Panc1 (cell line): ENCODE data around the gene FAM228B.

Source experiments
- POLR2AphosphoS5 ChIP-seq: IDR thresholded peaks from 2 replicates; pipeline ENCODE4 v1.6.1; 2012; ENCODE audit warnings: mild to moderate bottlenecking, low read depth, low read length, moderate library complexity
- TF ChIP-seq, protein P1 (sequence below): fragments of 450-650 bp; IDR thresholded peaks from 2 replicates; pipeline ENCODE4 v1.5.1; 2017; ENCODE audit warnings: mild to moderate bottlenecking

DNA sequence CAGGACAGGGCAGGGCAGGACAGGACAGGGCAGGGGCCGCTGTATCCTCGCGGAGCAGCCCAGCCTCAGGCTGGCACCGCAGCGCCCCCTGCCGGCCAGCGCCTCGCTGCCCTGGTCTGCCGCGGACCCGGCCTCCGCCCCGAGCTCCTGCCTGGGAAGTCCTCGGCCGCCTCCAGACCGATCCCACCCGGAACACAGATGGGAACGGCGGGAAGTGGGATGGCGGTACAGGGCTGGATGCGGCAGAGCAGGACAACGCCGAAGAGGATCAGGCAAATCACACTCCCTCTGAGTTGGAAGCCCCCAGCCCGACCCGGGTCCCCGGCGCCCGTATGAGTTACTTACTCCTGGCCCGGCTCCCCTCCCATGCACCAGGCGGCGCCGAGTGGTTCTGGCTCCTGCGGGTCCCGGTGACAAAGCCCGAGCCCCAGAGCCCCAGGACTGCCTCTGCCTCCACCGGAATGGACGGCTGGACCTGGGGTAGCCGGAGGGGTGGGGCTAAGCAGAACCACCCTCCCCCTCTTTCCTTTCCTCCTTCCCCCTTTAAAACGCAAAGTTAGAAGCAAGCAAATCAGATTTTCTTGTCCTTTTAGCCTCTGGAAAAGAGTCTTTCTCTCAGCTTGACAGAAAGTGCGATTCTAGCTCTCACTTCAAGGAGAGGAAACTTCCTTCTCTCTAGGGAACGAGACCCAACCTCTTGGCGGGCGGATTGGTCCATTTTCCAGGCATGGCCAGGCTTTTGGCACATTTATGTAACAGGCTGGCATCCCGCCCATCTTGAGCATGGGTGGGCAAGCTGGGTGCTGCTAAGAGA lies 38.7 kb upstream of the FAM228B start, which contains the start of gene TP53I3:
- TF ChIP-seq, protein P1, sequence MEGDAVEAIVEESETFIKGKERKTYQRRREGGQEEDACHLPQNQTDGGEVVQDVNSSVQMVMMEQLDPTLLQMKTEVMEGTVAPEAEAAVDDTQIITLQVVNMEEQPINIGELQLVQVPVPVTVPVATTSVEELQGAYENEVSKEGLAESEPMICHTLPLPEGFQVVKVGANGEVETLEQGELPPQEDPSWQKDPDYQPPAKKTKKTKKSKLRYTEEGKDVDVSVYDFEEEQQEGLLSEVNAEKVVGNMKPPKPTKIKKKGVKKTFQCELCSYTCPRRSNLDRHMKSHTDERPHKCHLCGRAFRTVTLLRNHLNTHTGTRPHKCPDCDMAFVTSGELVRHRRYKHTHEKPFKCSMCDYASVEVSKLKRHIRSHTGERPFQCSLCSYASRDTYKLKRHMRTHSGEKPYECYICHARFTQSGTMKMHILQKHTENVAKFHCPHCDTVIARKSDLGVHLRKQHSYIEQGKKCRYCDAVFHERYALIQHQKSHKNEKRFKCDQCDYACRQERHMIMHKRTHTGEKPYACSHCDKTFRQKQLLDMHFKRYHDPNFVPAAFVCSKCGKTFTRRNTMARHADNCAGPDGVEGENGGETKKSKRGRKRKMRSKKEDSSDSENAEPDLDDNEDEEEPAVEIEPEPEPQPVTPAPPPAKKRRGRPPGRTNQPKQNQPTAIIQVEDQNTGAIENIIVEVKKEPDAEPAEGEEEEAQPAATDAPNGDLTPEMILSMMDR: peak; percentile 100
- peak; percentile 98 for TF ChIP-seq POLR2AphosphoS5
